Breast epithelium (tissue), 3 donors: ENCODE results near the gene WDR72.

Source experiments
- CTCF ChIP-seq, 3 donors: fragments of 450-650 bp; IDR thresholded peaks; one replicate each; pipeline ENCODE4 v1.5.1; 2016 to 2017; ENCODE audit warnings: antibody characterized with exemption in 3 of 3, mild to moderate bottlenecking in 3 of 3, moderate library complexity in 3 of 3
- POLR2A ChIP-seq: fragments of 450-650 bp; IDR thresholded peaks from one replicate; pipeline ENCODE4 v1.6.1; 2016; ENCODE audit warnings: antibody characterized with exemption, mild to moderate bottlenecking, moderate library complexity

DNA sequence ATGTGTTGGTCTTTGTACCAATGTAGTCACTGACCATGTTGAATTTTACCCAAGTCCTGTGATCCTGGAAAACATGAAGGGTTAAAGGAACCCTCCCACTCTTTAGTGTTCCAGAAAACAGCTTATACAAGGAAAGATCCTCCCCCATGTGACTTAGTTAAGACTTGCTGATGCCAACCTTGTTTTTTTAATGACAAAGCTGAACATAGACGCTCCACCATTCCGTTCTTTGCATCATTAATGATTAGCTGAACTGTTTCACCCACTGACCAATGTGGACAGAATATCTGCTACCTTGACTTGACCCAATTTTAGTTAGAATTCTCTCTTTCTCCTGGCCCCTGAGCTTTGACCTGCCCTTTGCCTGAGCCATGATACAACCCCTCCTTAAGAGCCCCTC is 3.5 kb upstream of the WDR72 start:
- TF ChIP-seq CTCF (IDR thresholded peaks at IDR 0.05): no peak
- TF ChIP-seq POLR2A: no peak
